Adrenal gland (tissue), 12 donors: Measurements from ENCODE around the gene NHERF2. TPM values are rescaled to one million over a fixed set of nuclear protein-coding genes. Genes with fewer than 3 reads are reported as not detected.

Experiments
- DNase-seq, 7 donors: peaks; one replicate each; pipeline ENCODE4 v3.0.0-alpha.2; 2019 to 2020
- H3K27ac ChIP-seq, 5 donors: fragments of 200-600 bp; sonication (generic) in 4 of 5; 1 replicate in 3 of 5; 2 replicates in 2 of 5; pipeline versions ENCODE4 v1.5.1 to v1.8.0; 2016 to 2020; ENCODE audit warnings: mild to moderate bottlenecking in 1 of 5
- H3K27me3 ChIP-seq: fragments of 200-600 bp; 2 replicates; pipeline ENCODE4 v1.8.0; 2021
- H3K36me3 ChIP-seq, 2 donors: fragments of 200-600 bp; replicated peaks in 1 of 2; 1 replicate in 1 of 2; 2 replicates in 1 of 2; pipeline versions ENCODE4 v1.5.1 to v1.8.0; 2018 to 2022
- H3K4me1 ChIP-seq, 2 donors: fragments of 200-600 bp; replicated peaks in 1 of 2; 1 replicate in 1 of 2; 2 replicates in 1 of 2; pipeline versions ENCODE4 v1.5.1 to v1.8.0; 2018 to 2021
- H3K4me3 ChIP-seq, 4 donors: fragments of 200-600 bp; sonication (generic) in 3 of 4; one replicate each; pipeline ENCODE4 v1.5.1; 2016 to 2018
- H3K9me3 ChIP-seq, 3 donors: fragments of 200-600 bp; sonication (generic) in 1 of 3; replicated peaks in 1 of 3; 1 replicate in 2 of 3; 2 replicates in 1 of 3; pipeline versions ENCODE4 v1.5.1 to v1.8.0; 2016 to 2021
- POLR2A ChIP-seq, 2 donors: fragments of 450-650 bp; IDR thresholded peaks; one replicate each; pipeline ENCODE4 v1.6.1; 2017; ENCODE audit warnings: antibody characterized with exemption in 2 of 2, mild to moderate bottlenecking in 2 of 2, moderate library complexity in 1 of 2
- WGBS, 4 donors: extraction: QIAGEN DNeasy Blood & Tissue Kit in 2 of 4; methylation state at CpG; one replicate each; pipeline versions ENCODE4 v1.1.5 to v1.1.7; 2013 to 2017; 5-methylcytosine and 5-hydroxymethylcytosine counted together
- intact Hi-C, 2 donors: fragments of 100-400 bp; cut with DNase I; formaldehyde crosslinking; loops; one replicate each; pipeline versions ENCODE4 v1.14.1 to v1.15.0; 2022 to 2023
- polyA plus RNA-seq, 3 donors: library from polyadenylated mRNA; stranded (reverse); fragments of 200-250 nt in 2 of 3; fragments of 350-450 nt in 1 of 3; fragmentation: Illumina TruSeq in 1 of 3; extraction: RNeasy Lipid Tissue Mini Kit (QIAGEN cat#74804) in 1 of 3; gene quantifications; one replicate each; pipeline ENCODE4 v1.2.3, GENCODE V29; 2013 to 2014
- total RNA-seq, 9 donors: library from RNA; depleted of rRNA in 4 of 9; stranded (reverse); fragments of >200 nt in 4 of 9; fragments of 120-200 nt in 1 of 9; fragmentation: NEBNext Ultra II Directional in 1 of 9; extraction: Animal tissue kit (Norgen Biotek cat#: 25700) in 1 of 9; gene quantifications; one replicate each; pipeline versions ENCODE4 v1.1.0 to v1.2.4, GENCODE V29; 2013 to 2023
- TF ChIP-seq, protein P1 (sequence below), 6 experiments: fragments of 450-650 bp in 4 of 6; fragments of 200-600 bp in 2 of 6; sonication (generic) in 1 of 6; IDR thresholded peaks; 1 replicate in 5 of 6; 2 replicates in 1 of 6; pipeline versions ENCODE4 v1.5.1 to v1.8.0; 2016 to 2021; ENCODE audit warnings: antibody characterized with exemption in 6 of 6, mild to moderate bottlenecking in 2 of 6, moderate library complexity in 1 of 6
- donor health status: healthy with polysubstance abuse.
- donor health status: Bipolar disorder and iron deficiency.
- donor health status: DM: yes; HTN: yes; CAD: no.
- donor health status: DM: no; HTN: no; CAD: no.
- donor health status: DM: no; HTN: no; CAD: no.
- donor health status: DM: yes; HTN: yes; CAD: no.

Gene NHERF2
- total and polyA plus RNA-seq, 12 donors, result 12.5 to 263 (median 67.7) TPM

- Histone ChIP-seq H3K27ac (no peak overlapping the region), H3K4me3 (no peak overlapping the region), H3K36me3 (peaks cover 0 to 35% of the 10 kb centered on the region in 2 donors), H3K4me1 (peaks cover 18 to 42% of the 10 kb centered on the region in 2 donors), H3K9me3 (no peaks in the 10 kb centered on the region), H3K27me3 (no peaks in the 10 kb centered on the region)
- 67 to 74% (median 74%) methylated on average over 15 to 34 of the region's 34 CpGs for WGBS, 4 donors
- DNase-seq, result no peak
- intact Hi-C loops, result loop anchor here in 1 of 2 donors (5.0 kb wide), 1 partner anchor 147 kb away; no protein-coding TSS in a partner anchor
- TF ChIP-seq POLR2A (IDR thresholded peaks at IDR 0.05), result no peak
- TF ChIP-seq, protein P1, sequence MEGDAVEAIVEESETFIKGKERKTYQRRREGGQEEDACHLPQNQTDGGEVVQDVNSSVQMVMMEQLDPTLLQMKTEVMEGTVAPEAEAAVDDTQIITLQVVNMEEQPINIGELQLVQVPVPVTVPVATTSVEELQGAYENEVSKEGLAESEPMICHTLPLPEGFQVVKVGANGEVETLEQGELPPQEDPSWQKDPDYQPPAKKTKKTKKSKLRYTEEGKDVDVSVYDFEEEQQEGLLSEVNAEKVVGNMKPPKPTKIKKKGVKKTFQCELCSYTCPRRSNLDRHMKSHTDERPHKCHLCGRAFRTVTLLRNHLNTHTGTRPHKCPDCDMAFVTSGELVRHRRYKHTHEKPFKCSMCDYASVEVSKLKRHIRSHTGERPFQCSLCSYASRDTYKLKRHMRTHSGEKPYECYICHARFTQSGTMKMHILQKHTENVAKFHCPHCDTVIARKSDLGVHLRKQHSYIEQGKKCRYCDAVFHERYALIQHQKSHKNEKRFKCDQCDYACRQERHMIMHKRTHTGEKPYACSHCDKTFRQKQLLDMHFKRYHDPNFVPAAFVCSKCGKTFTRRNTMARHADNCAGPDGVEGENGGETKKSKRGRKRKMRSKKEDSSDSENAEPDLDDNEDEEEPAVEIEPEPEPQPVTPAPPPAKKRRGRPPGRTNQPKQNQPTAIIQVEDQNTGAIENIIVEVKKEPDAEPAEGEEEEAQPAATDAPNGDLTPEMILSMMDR (IDR thresholded peaks at IDR 0.05), result no peak
Observed at GRCh38 chr16:2004795-2005517, 21.7 kb upstream of the NHERF2 start.

DNA sequence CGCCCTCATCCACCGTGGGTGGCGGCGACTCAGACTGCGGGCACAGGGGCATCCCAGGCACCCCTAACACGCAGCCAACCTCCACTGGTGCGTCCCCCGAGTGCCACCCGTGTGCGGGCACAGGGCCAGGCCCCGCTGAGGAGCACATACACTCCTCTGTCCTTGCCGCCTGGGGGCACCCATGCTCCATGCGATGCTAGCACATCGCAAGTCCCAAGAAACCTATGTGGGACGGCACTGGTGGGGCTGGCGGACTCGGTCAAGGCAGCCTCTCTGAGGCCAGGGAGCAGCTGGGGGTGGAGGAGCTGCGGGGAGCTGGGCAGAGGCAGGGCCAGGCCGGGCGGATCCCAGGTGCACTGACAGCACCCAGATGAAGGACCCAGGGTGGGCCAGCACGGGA is 21.1 kb upstream of the NHERF2 start:
- Histone ChIP-seq H3K4me1 (peaks cover 24 to 48% of the 10 kb centered on the region in 2 donors), H3K9me3 (no peaks in the 10 kb centered on the region), H3K27me3 (no peaks in the 10 kb centered on the region), H3K4me3 (no peak overlapping the region), H3K36me3 (peaks cover 0 to 28% of the 10 kb centered on the region in 2 donors), H3K27ac (no peak overlapping the region)
- DNase-seq, result no peak
- WGBS, 4 donors, result 50 to 63% (median 55%) methylated on average over 10 to 21 of the region's 21 CpGs
- intact Hi-C loops, result loop anchor here in 1 of 2 donors (5.0 kb wide), 1 partner anchor 147 kb away; no protein-coding TSS in a partner anchor
- TF ChIP-seq, protein P1 (IDR thresholded peaks at IDR 0.05), result no peak
- no peak for TF ChIP-seq POLR2A (IDR thresholded peaks at IDR 0.05)

DNA sequence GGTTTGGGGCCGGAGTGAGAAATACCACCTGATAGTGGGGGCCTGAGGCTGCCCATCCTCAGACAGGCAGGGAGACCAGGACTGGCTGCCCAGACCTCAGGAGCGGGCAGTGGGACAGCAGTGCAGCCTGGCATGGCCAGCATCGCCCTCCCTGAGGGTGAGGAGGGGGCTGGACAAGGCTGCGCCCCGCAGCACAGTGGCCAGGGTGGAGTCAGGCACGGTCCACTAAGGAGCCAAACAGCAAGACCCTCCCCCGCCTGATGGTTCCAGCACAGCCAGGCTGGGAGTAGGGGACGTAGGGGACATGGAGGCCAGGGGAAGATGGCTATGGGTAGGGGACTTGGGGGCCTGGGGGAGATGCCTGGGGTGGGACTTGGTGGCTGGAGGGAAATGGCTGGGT is 20.4 kb upstream of the NHERF2 start:
- Histone ChIP-seq H3K36me3 (peaks cover 0 to 22% of the 10 kb centered on the region in 2 donors), H3K9me3 (no peaks in the 10 kb centered on the region), H3K4me1 (peaks cover 24 to 49% of the 10 kb centered on the region in 2 donors), H3K4me3 (no peak overlapping the region), H3K27me3 (no peaks in the 10 kb centered on the region), H3K27ac (no peak overlapping the region)
- no peak for DNase-seq
- TF ChIP-seq, protein P1 (IDR thresholded peaks at IDR 0.05), result no peak
- TF ChIP-seq POLR2A (IDR thresholded peaks at IDR 0.05), result no peak
- intact Hi-C loops, result loop anchor here in 1 of 2 donors (5.0 kb wide), 1 partner anchor 146 kb away; no protein-coding TSS in a partner anchor
- WGBS, 4 donors, result 84 to 97% (median 89%) methylated on average over 4 to 8 of the region's 8 CpGs

GRCh38 chr16:2007081-2007836 is 19.4 kb upstream of the NHERF2 start:
- Histone ChIP-seq H3K4me1 (peaks cover 24 to 49% of the 10 kb centered on the region in 2 donors), H3K27me3 (no peaks in the 10 kb centered on the region), H3K27ac (no peak overlapping the region), H3K36me3 (peaks cover 0 to 12% of the 10 kb centered on the region in 2 donors), H3K4me3 (no peak overlapping the region), H3K9me3 (no peaks in the 10 kb centered on the region)
- WGBS, 4 donors, result 54 to 88% (median 78%) methylated on average over 7 to 16 of the region's 16 CpGs
- no peak for DNase-seq
- intact Hi-C loops, result loop anchor here in 1 of 2 donors (5.0 kb wide), 1 partner anchor 145 kb away; no protein-coding TSS in a partner anchor
- no peak for TF ChIP-seq POLR2A (IDR thresholded peaks at IDR 0.05)
- TF ChIP-seq, protein P1 (IDR thresholded peaks at IDR 0.05), result no peak
